G401.6 (cell line): ENCODE results near the gene LIMK2.
"Not testable (repeated sequence)": the region's sequence is repeated elsewhere in the genome, so short reads cannot be mapped to it uniquely, and the experiment has no call there.

Experiments used
- FAIRE-seq: peaks from 2 replicates; lab custom pipeline; 2012; peaks lifted over from hg19 to GRCh38; lab: Jason Lieb, UNC

The LIMK2 gene

DNA sequence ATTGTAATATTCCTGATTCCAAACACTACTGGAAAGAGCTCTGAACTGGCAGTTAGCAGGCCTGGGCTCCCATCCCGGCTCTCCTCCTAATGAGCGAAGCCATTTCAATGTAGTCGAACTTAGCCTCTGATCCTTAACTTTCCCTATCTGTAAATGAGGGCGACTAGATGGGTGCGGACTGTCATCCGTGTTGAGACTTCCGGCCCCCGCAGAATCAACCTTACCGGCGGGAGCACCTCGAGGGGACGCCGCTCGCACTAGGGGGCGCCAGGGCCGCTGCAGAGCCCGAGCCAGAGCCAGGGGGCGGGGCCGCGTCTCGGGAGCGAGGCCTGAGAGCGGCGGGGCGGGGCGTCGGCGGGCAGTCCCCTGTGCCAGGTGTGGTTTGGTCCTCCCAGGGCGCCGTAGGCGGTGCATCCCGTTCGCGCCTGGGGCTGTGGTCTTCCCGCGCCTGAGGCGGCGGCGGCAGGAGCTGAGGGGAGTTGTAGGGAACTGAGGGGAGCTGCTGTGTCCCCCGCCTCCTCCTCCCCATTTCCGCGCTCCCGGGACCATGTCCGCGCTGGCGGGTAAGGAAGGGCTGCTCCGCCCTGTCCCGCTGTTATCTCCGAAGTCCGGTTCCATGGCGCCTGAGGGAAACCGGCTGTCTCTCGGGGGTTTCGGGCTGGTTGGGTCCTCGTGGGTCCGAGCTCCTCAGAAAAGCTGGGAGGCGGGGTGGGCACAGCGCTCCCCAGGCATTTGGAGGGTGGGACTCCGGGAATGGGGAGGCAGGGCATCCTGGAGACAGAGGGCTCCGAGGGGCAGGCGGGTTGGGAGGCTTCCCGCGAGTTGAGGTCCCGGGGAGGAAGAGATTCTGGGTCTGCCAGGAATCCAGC lies at the start of gene LIMK2:
LIMK2 (plus strand) TSS at position 437 of the 869 bp plus-strand sequence; CDS start at position 548, 111 bp downstream.
- FAIRE-seq = no peak

- FAIRE-seq = no peak
Measured at GRCh38 chr22:31170971-31171370, 41.1 kb upstream of the LIMK2 start.

DNA sequence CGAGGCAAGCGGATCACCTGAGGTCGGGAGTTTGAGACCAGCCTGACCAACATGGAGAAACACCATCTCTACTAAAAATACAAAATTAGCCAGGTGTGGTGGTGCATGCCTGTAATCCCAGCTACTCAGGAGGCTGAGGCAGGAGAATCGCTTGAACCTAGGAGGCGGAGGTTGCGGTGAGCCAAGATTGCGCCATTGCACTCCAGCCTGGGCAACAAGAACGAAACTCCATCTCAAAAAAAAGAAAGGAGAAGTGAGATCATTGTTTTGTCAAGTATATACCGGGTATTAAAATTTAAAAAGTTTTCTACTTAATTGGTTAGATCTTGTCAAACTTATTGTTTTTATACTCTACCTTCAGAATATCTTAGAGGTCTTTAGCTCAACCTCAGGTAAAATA lies 40.4 kb upstream of the LIMK2 start:
- FAIRE-seq = not testable (repeated sequence)

DNA sequence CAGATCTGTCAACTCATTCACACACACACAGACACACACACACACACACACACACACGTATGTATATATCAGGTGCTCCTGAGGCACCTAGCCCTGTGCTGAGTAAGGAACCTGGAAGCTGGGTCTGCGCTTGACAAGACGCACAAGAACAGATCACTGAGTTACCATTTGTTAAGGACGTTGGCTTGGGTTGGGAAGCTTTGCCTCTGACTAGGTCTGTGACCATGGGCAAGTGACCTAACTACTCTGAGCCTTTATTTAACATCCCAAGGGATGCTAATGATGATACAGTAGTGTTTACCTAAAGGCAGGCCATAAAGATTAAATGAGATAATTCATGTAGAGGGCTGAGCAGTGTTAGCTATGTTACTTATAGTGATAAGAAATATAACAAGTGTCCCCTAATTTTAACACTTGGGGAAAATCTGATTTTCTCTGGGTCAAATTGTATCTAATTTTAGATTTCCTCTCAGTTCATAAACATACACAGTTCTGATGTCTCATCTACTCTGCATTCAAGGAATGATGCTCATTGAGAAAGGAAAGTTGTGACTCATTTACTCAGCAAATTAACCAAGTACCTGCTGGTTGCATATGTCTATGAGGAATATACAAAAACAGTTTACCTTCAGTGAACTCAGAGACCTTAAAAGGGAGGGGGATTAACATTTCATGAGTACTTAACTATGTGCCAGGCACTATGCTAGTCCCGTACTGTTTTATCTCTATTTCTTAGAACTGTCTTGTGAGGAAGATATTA lies 38.5 kb upstream of the LIMK2 start:
- peak; percentile 27 for FAIRE-seq

- FAIRE-seq = no peak
Measured at GRCh38 chr22:31176923-31177322, 35.2 kb upstream of the LIMK2 start.

DNA sequence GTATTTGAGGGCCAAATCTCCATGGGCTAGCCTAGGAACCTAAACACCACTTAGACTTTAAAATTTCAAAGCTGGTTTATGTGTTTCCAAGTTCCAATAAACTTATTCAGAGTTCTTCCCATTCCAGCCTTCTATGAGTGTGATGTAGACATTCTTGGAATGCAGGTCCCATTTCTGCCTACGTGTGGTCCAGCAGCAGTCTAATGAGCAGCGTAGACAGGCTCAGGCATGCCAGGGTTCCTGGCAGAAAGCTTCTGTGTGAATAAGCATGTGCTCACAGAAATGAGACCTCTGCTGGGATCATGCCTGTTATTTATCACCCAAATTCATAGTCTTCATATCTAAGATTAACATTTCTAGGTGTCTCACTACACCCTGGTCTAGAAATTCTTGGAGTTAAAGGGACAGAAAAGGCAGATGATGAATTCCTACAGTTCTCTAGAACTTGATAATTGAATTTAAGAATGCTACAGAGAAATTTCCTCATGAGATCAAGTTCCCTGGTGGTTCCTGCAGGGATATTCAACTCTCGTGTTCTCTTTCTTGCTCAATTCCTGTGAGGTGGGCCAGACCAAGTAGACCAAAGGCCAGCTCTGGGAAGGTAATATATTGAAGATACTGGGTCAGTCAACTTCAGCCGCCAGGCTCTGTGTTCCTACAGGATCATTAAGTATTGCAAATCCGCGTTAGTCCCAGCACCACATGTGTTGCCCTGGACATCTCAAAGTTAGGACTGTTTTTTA lies 34.5 kb upstream of the LIMK2 start:
- FAIRE-seq = peak; percentile 80

- no peak for FAIRE-seq
Measured at GRCh38 chr22:31178859-31179258, 33.2 kb upstream of the LIMK2 start.

DNA sequence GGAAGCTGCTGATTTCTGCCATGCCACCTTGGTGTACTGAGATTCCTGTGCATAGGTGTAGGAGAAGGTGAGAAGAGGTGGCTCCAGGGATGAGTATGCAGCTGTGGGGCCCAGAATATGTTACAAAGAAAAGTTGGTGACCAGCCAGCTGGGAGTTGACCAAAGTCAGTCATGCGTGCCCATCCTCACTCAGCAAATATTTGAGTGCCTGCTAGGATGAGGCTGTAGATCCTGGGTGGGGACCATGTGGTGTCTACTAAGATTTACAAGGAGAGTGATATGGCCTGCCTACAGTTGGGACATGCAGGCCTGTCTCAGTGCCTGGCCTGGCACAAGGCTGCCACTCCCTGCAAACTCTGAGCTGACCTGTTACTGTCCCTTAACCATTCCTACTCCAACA lies 32.8 kb upstream of the LIMK2 start:
- FAIRE-seq = no peak

- FAIRE-seq = no peak
Measured at GRCh38 chr22:31184015-31184414, 28.1 kb upstream of the LIMK2 start.

- FAIRE-seq = no peak
Measured at GRCh38 chr22:31185056-31185455, 27.0 kb upstream of the LIMK2 start.

DNA sequence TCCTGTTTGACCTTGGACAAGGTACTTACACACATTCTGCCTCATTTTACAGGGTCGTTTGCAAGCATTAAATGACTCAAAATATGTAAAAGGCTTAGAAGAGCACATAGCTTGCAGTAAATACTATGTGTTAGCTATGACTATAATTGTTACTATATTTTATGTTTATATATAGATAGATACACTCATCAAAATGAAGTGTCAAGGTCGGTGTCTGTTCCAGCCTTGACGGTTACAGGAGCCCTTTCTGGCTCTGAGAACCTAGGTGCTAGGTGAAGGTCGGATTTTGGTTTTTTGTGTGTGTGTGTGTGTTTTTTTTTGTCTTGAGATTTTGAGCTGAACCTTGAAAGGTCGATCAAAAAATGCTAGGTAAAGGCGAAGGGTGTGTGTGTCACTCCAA lies 24.5 kb upstream of the LIMK2 start:
- FAIRE-seq = no peak

DNA sequence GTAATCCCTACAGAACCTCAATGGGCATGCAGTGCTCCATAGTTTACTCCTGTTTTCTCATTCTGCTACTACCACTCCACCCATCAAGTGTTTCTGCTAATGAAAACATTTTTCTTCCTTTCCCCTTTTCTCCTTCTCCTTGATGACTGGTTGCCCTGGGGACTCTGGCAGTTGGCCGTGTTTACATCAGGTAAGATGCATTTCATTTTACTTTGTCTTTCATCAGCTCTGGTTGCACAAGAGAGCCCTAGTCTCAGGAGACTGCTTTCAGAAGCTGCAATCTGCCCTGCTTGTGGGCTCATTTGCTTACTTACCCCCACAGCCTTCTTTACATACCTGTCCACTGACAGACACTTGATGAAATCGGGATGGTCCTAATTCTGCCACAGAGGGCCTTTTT lies 19.6 kb upstream of the LIMK2 start:
- no peak for FAIRE-seq

- FAIRE-seq = no peak
Measured at GRCh38 chr22:31193092-31193491, 19.0 kb upstream of the LIMK2 start.

- FAIRE-seq = not testable (repeated sequence)
Measured at GRCh38 chr22:31194681-31195080, 17.4 kb upstream of the LIMK2 start.

DNA sequence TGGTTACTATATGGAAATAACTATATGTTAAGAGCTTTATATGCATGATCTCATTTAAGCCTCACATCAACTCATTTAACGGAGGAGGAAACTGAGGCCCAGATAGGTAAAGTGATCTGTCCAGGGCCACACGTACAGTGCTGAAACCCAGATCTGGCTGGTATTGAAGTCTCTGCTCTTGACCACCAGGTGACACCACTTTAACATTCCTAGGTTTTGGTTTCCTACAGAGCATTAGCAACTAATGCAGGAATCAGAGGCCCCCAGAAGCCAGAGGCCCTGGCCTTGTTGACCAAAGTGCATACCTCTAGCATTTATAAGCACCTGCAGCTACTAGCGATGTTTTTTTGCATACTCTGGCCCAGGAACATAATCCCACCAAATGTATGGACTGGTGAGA lies 12.9 kb upstream of the LIMK2 start:
- FAIRE-seq = no peak

DNA sequence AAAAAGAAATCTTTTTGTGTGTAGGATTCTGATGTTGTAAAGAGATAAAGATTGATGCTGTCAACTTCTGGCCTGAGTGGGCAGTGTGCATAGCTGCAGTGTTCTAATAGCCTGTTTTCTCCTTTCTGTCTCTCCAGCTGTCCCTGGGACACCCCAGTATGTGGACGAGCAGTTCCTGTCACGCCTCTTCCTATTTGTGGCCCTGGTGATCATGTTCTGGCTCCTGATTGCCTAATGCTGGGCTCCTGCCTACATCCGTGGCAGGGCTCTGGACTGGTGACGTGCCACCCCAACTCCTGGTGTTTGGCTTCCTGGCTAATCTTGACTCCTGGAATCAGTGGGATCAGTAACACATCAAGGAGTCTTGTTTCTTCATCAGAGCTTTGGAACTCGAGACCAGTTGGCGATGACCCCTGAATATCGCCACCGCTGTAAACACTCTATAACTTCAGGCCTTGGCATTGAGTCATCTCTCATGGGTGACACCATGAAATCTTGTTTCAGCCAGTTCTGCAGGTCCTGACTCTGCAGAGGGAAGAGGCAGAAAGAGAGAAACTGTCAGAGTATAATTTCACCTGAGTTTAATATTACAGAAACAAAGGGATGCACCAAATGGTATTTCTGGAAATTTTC lies 7.6 kb upstream of the LIMK2 start:
- not testable (repeated sequence) for FAIRE-seq

- not testable (repeated sequence) for FAIRE-seq
Measured at GRCh38 chr22:31205059-31205458, 7.0 kb upstream of the LIMK2 start.

DNA sequence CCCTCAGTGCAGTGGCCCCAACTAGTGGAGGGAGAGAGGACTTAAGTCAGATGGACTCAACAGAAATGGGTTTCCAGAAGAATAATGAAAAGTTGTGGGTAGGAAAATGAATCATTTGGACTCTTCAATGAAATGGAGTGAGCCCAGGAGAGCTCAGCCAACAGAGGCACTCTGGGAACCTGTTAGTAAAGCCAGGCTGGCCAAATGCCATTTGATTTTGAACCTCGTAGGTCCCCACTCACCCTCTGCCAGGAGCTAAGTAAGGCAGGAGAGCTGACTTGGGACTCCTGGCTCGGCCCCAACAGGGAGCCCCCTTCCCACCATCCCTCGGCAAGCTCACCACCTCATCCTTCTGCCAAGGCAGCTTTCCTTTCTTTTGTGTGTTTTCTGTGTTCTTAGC lies 5.6 kb upstream of the LIMK2 start:
- FAIRE-seq = not testable (repeated sequence)

- no peak for FAIRE-seq
Measured at GRCh38 chr22:31206896-31207687, 5.0 kb upstream of the LIMK2 start.

DNA sequence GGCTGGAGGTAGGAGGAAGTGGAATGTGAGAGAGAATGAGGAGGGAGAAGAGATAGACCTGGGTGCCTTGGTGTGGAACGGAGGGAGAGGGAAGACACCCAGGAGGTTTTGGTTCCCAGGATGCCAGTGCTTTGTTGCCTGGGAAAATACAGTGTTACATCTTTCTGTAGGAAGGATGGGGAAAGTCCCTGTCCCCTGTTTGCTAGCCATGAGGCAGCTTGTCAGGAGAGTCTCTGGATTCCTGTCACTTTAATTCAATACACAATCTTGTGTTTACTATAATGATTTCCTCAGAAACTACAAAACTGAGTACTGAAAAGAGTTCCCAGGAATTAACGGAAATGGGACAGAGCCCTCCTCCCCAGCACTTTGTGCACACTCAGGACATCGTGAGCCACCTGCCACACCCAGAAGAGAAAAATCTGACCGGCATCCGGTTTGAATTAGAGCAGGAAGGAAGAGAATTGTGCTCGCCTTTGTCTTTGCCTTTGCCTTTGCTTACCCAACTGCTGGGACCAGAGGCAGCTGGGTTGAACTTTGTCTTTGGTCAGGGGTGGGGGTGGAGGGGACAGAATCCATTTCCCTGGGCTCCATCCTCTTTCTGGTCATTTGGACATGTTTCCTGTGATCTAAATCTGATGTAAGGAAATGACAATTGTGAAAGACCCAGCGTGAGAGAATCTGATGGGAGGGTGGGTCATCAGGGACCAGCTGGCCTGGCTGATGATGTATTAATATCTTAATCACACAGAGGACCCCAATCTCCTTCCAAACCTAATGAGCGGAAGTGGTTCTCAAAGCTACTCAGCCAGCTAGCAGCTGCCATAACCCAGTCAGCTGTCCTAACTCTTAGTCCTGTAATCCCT lies 1.3 kb upstream of the LIMK2 start:
- FAIRE-seq = no peak
